Keratinocyte (primary cell): Measurements from ENCODE around the gene CORO2A.

ENCODE experiments used
- EZH2 ChIP-seq: IDR thresholded peaks from one replicate; pipeline ENCODE4 v1.6.1; 2012; ENCODE audit warnings: inconsistent platforms, mild to moderate bottlenecking, low read length, moderate library complexity
- TF ChIP-seq, protein P1 (sequence below), 3 experiments: IDR thresholded peaks in 1 of 3; conservative IDR thresholded peaks in 1 of 3; optimal IDR thresholded peaks in 1 of 3; 2 replicates in 2 of 3; 3 replicates in 1 of 3; pipeline versions ENCODE3 to v1.5.1; 2011; ENCODE audit warnings: low read length in 3 of 3, mild to moderate bottlenecking in 3 of 3, moderate library complexity in 2 of 3, control low read depth in 1 of 3, inconsistent platforms in 1 of 3; ENCODE audit not compliant: insufficient read depth in 2 of 3; ENCODE audit errors: extremely low read depth in 1 of 3

DNA sequence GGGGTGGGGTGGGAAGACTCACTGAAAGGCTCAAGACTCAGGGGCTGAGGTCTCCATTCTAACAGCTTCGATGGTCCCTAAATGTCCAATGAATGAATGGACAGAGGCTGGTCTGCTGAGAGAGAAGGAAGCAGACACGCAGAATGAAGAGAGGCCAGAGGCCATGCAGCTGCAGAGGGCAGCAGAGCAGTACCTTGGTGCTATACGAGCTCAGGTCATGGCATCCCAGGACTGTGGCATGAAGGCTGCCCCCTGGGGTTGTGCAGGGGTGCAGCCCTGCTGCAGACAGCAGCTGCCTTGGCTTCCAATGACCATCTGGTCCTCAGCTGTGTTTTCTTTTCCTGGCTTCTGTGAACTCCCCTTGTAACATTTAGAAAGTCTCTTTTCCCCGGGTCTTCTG, 15.2 kb upstream of the CORO2A start:
- TF ChIP-seq, protein P1, sequence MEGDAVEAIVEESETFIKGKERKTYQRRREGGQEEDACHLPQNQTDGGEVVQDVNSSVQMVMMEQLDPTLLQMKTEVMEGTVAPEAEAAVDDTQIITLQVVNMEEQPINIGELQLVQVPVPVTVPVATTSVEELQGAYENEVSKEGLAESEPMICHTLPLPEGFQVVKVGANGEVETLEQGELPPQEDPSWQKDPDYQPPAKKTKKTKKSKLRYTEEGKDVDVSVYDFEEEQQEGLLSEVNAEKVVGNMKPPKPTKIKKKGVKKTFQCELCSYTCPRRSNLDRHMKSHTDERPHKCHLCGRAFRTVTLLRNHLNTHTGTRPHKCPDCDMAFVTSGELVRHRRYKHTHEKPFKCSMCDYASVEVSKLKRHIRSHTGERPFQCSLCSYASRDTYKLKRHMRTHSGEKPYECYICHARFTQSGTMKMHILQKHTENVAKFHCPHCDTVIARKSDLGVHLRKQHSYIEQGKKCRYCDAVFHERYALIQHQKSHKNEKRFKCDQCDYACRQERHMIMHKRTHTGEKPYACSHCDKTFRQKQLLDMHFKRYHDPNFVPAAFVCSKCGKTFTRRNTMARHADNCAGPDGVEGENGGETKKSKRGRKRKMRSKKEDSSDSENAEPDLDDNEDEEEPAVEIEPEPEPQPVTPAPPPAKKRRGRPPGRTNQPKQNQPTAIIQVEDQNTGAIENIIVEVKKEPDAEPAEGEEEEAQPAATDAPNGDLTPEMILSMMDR (optimal IDR thresholded peaks at IDR 0.05 in 1 of 3, IDR thresholded peaks at IDR 0.05 in 1 of 3, conservative IDR thresholded peaks at IDR 0.05 in 1 of 3; ENCODE audit: extremely low read depth in 1 of 3, insufficient read depth in 2 of 3, low read length in 3 of 3) = peak in 1 of 3 experiments; percentile 39
- no peak for TF ChIP-seq EZH2
